ENCODE measurements around the gene GLIS1. TPM values are rescaled to one million over a fixed set of nuclear protein-coding genes. Genes with fewer than 3 reads are reported as not detected.

Gene GLIS1
- total RNA-seq, 4 donors from 2014 or later = 0.59 to 3.9 (median 0.75) TPM

- H3K27ac ChIP-seq = no peak overlapping the region
- no peak for DNase-seq (ENCODE audit: low spot score in 2 of 2)
- no peak overlapping the region for H3K4me3 ChIP-seq
- H3K9me3 ChIP-seq = no peaks in the 10 kb centered on the region
- H3K36me3 ChIP-seq = no peaks in the 10 kb centered on the region
- TF ChIP-seq EP300 (IDR thresholded peaks at IDR 0.05) = no peak
- TF ChIP-seq POLR2A (IDR thresholded peaks at IDR 0.05) = no peak
- TF ChIP-seq CTCF (IDR thresholded peaks at IDR 0.05) = no peak
- WGBS, 2 donors = 86 to 90% methylated on average over 6 to 7 of the region's 7 CpGs
- H3K27me3 ChIP-seq = no peaks in the 10 kb centered on the region
- peaks cover 0 to 29% (median 3%) of the 10 kb centered on the region in 4 donors for H3K4me1 ChIP-seq
Observed at GRCh38 chr1:53516181-53516580, 222.8 kb downstream of the GLIS1 start.

GRCh38 chr1:53514436-53514835 lies 224.5 kb downstream of the GLIS1 start:
- no peaks in the 10 kb centered on the region for H3K27me3 ChIP-seq
- peaks cover 0 to 22% (median 3%) of the 10 kb centered on the region in 4 donors for H3K4me1 ChIP-seq
- H3K4me3 ChIP-seq = no peak overlapping the region
- TF ChIP-seq CTCF (IDR thresholded peaks at IDR 0.05) = no peak
- no peak for TF ChIP-seq EP300 (IDR thresholded peaks at IDR 0.05)
- no peak for TF ChIP-seq POLR2A (IDR thresholded peaks at IDR 0.05)
- 90 to 92% methylated on average over 10 of the region's 10 CpGs for WGBS, 2 donors
- DNase-seq (ENCODE audit: low spot score in 2 of 2) = no peak
- no peaks in the 10 kb centered on the region for H3K9me3 ChIP-seq
- no peaks in the 10 kb centered on the region for H3K36me3 ChIP-seq
- no peak overlapping the region for H3K27ac ChIP-seq

GRCh38 chr1:53513846-53514245 lies 225.1 kb downstream of the GLIS1 start:
- H3K27me3 ChIP-seq = no peaks in the 10 kb centered on the region
- H3K27ac ChIP-seq = no peak overlapping the region
- H3K36me3 ChIP-seq = no peaks in the 10 kb centered on the region
- no peak for TF ChIP-seq EP300 (IDR thresholded peaks at IDR 0.05)
- no peak for TF ChIP-seq CTCF (IDR thresholded peaks at IDR 0.05)
- TF ChIP-seq POLR2A (IDR thresholded peaks at IDR 0.05) = no peak
- peaks cover 0 to 16% (median 3%) of the 10 kb centered on the region in 4 donors for H3K4me1 ChIP-seq
- 83 to 90% methylated on average over 7 of the region's 7 CpGs for WGBS, 2 donors
- no peak overlapping the region for H3K4me3 ChIP-seq
- no peak for DNase-seq (ENCODE audit: low spot score in 2 of 2)
- no peaks in the 10 kb centered on the region for H3K9me3 ChIP-seq

GRCh38 chr1:53512807-53513755 lies 225.9 kb downstream of the GLIS1 start:
- no peak overlapping the region for H3K27ac ChIP-seq

More at GRCh38 chr1:53512807-53513755, 225.9 kb downstream of the GLIS1 start:
- no peak for DNase-seq (ENCODE audit: low spot score in 2 of 2)
- H3K27me3 ChIP-seq = no peaks in the 10 kb centered on the region
- H3K9me3 ChIP-seq = no peaks in the 10 kb centered on the region
- no peak overlapping the region for H3K4me3 ChIP-seq
- no peak for TF ChIP-seq EP300 (IDR thresholded peaks at IDR 0.05)
- no peak for TF ChIP-seq POLR2A (IDR thresholded peaks at IDR 0.05)
- no peak for TF ChIP-seq CTCF (IDR thresholded peaks at IDR 0.05)
- no peaks in the 10 kb centered on the region for H3K36me3 ChIP-seq
- WGBS, 2 donors = 86 to 88% methylated on average over 18 to 20 of the region's 22 CpGs
- H3K4me1 ChIP-seq = peaks cover 0 to 15% (median 3%) of the 10 kb centered on the region in 4 donors
